SK-N-SH treated with all-trans-retinoic acid at 6 μM for 48 hours (cell line): ENCODE results near the gene FHL3.

ENCODE experiments used
- ESRRG ChIP-seq: fragments of 250-450 bp; sonication (Bioruptor Pico); IDR thresholded peaks from 2 replicates; pipeline ENCODE4 v1.6.1; 2021; ENCODE audit warnings: mild to moderate bottlenecking
- POU6F1 ChIP-seq: fragments of 250-450 bp; sonication (Bioruptor Pico); IDR thresholded peaks from 2 replicates; pipeline ENCODE4 v1.8.0; 2021; ENCODE audit warnings: low read depth, mild to moderate bottlenecking, moderate library complexity, borderline replicate concordance
- PPARA ChIP-seq: fragments of 250-450 bp; sonication (Bioruptor Pico); IDR thresholded peaks from 2 replicates; pipeline ENCODE4 v1.5.0; 2020; ENCODE audit warnings: mild to moderate bottlenecking, borderline replicate concordance
- SNAI2 ChIP-seq: fragments of 250-450 bp; sonication (Bioruptor Pico); IDR thresholded peaks from 2 replicates; pipeline ENCODE4 v1.5.0; 2020; ENCODE audit warnings: mild to moderate bottlenecking, moderate library complexity
- TCF4 ChIP-seq: fragments of 250-450 bp; sonication (Bioruptor Pico); IDR thresholded peaks from 2 replicates; pipeline ENCODE4 v1.8.0; 2021; ENCODE audit warnings: mild to moderate bottlenecking, moderate library complexity, borderline replicate concordance
- ZFP30 ChIP-seq: fragments of 450-650 bp; formaldehyde crosslinking; IDR thresholded peaks from 2 replicates; pipeline ENCODE4 v1.5.0; 2022; ENCODE audit warnings: mild to moderate bottlenecking, moderate library complexity
- ZNF70 ChIP-seq: fragments of 450-650 bp; formaldehyde crosslinking; IDR thresholded peaks from 2 replicates; pipeline ENCODE4 v1.5.0; 2020; ENCODE audit warnings: mild to moderate bottlenecking, moderate library complexity

DNA sequence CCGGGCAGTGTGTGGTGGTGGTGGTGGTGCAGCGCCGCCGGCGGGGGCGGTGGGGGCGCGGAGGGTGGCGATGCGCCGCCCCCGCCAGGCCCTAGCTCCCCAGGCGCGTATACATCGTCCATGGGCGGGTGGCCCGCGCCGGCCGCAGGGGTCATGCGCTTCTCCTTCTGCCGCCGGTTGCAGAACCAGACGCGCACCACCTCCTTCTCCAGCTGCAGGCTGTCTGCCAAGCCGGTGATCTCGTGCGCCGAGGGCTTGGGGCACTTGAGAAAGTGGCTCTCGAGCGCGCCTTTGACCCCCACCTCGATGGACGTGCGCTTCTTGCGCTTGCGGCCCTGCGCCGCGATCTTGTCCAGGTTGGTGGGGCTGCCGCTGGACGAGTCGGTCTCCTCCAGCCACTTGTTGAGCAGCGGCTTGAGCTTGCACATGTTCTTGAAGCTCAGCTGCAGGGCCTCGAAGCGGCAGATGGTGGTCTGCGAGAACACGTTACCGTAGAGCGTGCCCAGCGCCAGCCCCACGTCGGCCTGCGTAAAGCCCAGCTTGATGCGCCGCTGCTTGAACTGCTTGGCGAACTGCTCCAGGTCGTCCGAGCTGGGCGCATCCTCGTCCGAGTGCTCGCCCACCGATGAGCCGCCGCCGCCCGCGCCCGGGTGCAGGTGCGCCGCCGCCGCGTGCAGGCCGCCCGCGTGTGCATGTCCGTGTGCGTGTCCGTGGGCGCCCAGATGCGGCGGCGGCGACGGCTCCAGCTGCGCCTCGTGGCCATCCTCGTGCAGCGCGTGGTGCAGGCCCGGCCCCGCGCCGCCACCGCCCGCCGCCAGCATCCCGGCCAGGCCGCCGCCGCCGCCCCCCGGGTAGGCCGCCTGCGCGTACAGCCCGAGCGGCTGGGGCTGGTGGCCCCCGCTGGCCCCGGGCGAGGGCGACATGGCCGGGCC, 40.4 kb upstream of the FHL3 start:
- TF ChIP-seq POU6F1 (CRISPR knock-in tag) (no peak), SNAI2 (CRISPR knock-in tag) (no peak), PPARA (CRISPR knock-in tag) (no peak), TCF4 (CRISPR knock-in tag) (no peak), ZNF70 (CRISPR knock-in tag) (no peak), ZFP30 (CRISPR knock-in tag) (no peak), ESRRG (CRISPR knock-in tag) (no peak)
